ENCODE results near the gene IP6K3.

GRCh38 chr6:33699131-33699530 is 47.6 kb downstream of the IP6K3 start:
- TF ChIP-seq CTCF (IDR thresholded peaks at IDR 0.05; ENCODE audit: insufficient read depth, low read length) (no peak), REST (IDR thresholded peaks at IDR 0.05; ENCODE audit: insufficient replicate concordance, low read depth) (no peak), POLR2AphosphoS5 (IDR thresholded peaks at IDR 0.05; ENCODE audit: low read depth) (no peak), GABPA (IDR thresholded peaks at IDR 0.05; ENCODE audit: low read depth) (no peak)

All from HL-60 (cell line).